ENCODE results near the gene KRTAP5-3.

KRTAP5-3 gene

GRCh38 chr11:1557904-1558774 is 50.1 kb downstream of the KRTAP5-3 start:
- Histone ChIP-seq H3K27me3 (replicated peaks) (no peaks in the 10 kb centered on the region), H3K4me3 (ENCODE audit: low read depth, low read length) (no peak overlapping the region), H3K27ac (no peak overlapping the region), H3K36me3 (replicated peaks) (peaks cover 5% of the 10 kb centered on the region)
- in situ Hi-C loops (cut with HindIII; ENCODE audit: low pct_ligation_motif_present, low sequenced_read_pairs), result no loop called here
- DNase-seq, result peak; percentile 35
- TF ChIP-seq CTCF (IDR thresholded peaks at IDR 0.05; ENCODE audit: low read depth, low read length, missing control alignments), result no peak
